CMK (cell line): ENCODE results near the gene DUSP2.
"Not testable (repeated sequence)": the region's sequence is repeated elsewhere in the genome, so short reads cannot be mapped to it uniquely, and the experiment has no call there.

Source experiments
- DNase-seq: peaks from one replicate; pipeline ENCODE4 v3.0.0-alpha.2; 2010; ENCODE audit warnings: low read depth

The DUSP2 gene

GRCh38 chr2:96161898-96162297 lies 16.7 kb upstream of the DUSP2 start:
- DNase-seq: no peak

- not testable (repeated sequence) for DNase-seq
Measured at GRCh38 chr2:96160366-96160765, 15.1 kb upstream of the DUSP2 start.

GRCh38 chr2:96159084-96159830 lies 14.0 kb upstream of the DUSP2 start:
- no peak for DNase-seq

- no peak for DNase-seq
Measured at GRCh38 chr2:96158554-96158940, 13.3 kb upstream of the DUSP2 start.

- no peak for DNase-seq
Measured at GRCh38 chr2:96157649-96158553, 12.7 kb upstream of the DUSP2 start.

- no peak for DNase-seq
Measured at GRCh38 chr2:96156926-96157648, 11.8 kb upstream of the DUSP2 start.

- no peak for DNase-seq
Measured at GRCh38 chr2:96156011-96156820, 11.0 kb upstream of the DUSP2 start.

- no peak for DNase-seq
Measured at GRCh38 chr2:96154506-96155380, 9.5 kb upstream of the DUSP2 start.

- DNase-seq: no peak
Measured at GRCh38 chr2:96153991-96154431, 8.8 kb upstream of the DUSP2 start.

- no peak for DNase-seq
Measured at GRCh38 chr2:96153291-96153713, 8.1 kb upstream of the DUSP2 start.

- DNase-seq: no peak
Measured at GRCh38 chr2:96152304-96153161, 7.3 kb upstream of the DUSP2 start.

GRCh38 chr2:96151595-96152303 lies 6.5 kb upstream of the DUSP2 start:
- DNase-seq: no peak

GRCh38 chr2:96150791-96151594 lies 5.8 kb upstream of the DUSP2 start:
- DNase-seq: no peak

- DNase-seq: no peak
Measured at GRCh38 chr2:96150007-96150640, 4.9 kb upstream of the DUSP2 start.

GRCh38 chr2:96148410-96149217 lies 3.4 kb upstream of the DUSP2 start:
- no peak for DNase-seq

GRCh38 chr2:96147593-96148201 lies 2.5 kb upstream of the DUSP2 start:
- no peak for DNase-seq
